Measurements from ENCODE around the gene PPP1R2.

Gene PPP1R2

GRCh38 chr3:195583831-195584542, 40.9 kb upstream of the PPP1R2 start, which contains the start of gene APOD:
Gene APOD, minus strand, starts transcription at chr3:195583940. Its CDS starts 4,479 bp downstream, at chr3:195579461.
- Histone ChIP-seq H3K9me3 (ENCODE audit: insufficient read depth, low read length, severe bottlenecking) (peaks cover 2% of the 10 kb centered on the region), H3K4me2 (ENCODE audit: insufficient read depth, low read length) (no peak within 1 kb of the TSS), H3K4me3 (ENCODE audit: low read depth in 1 of 2, low read length in 2 of 2) (no peak within 1 kb of the TSS), H3K79me2 (ENCODE audit: insufficient read depth, low read length) (no peaks in the 10 kb centered on the region), H3K27me3 (ENCODE audit: insufficient read depth, low read length, poor library complexity) (peaks cover 7% of the 10 kb centered on the region), H4K20me1 (ENCODE audit: insufficient read depth, low read length) (no peaks in the 10 kb centered on the region), H3K9ac (ENCODE audit: low read depth, low read length) (no peak within 1 kb of the TSS), H3K36me3 (ENCODE audit: insufficient read depth, low read length) (no peaks in the 10 kb centered on the region), H3K27ac (ENCODE audit: low read length) (no peak within 1 kb of the TSS), H3K4me1 (ENCODE audit: insufficient read depth, low read length) (peaks cover 13% of the 10 kb centered on the region), H2AFZ (ENCODE audit: low read depth, low read length) (no peak within 1 kb of the TSS)
- DNase-seq, result peak; percentile 12
- TF ChIP-seq, protein P1, sequence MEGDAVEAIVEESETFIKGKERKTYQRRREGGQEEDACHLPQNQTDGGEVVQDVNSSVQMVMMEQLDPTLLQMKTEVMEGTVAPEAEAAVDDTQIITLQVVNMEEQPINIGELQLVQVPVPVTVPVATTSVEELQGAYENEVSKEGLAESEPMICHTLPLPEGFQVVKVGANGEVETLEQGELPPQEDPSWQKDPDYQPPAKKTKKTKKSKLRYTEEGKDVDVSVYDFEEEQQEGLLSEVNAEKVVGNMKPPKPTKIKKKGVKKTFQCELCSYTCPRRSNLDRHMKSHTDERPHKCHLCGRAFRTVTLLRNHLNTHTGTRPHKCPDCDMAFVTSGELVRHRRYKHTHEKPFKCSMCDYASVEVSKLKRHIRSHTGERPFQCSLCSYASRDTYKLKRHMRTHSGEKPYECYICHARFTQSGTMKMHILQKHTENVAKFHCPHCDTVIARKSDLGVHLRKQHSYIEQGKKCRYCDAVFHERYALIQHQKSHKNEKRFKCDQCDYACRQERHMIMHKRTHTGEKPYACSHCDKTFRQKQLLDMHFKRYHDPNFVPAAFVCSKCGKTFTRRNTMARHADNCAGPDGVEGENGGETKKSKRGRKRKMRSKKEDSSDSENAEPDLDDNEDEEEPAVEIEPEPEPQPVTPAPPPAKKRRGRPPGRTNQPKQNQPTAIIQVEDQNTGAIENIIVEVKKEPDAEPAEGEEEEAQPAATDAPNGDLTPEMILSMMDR (IDR thresholded peaks at IDR 0.05; ENCODE audit: borderline replicate concordance, extremely low read depth, low read length, poor library complexity, severe bottlenecking), result no peak
- TF ChIP-seq EZH2 (IDR thresholded peaks at IDR 0.05; ENCODE audit: borderline replicate concordance, low read depth, low read length, severe bottlenecking), result no peak
- ATAC-seq (ENCODE audit: insufficient read depth, low read depth), result no peak

- Histone ChIP-seq H3K4me2 (ENCODE audit: insufficient read depth, low read length) (no peak overlapping the region), H3K79me2 (ENCODE audit: insufficient read depth, low read length) (no peaks in the 10 kb centered on the region), H3K4me1 (ENCODE audit: insufficient read depth, low read length) (peaks cover 13% of the 10 kb centered on the region), H3K36me3 (ENCODE audit: insufficient read depth, low read length) (no peaks in the 10 kb centered on the region), H3K9me3 (ENCODE audit: insufficient read depth, low read length, severe bottlenecking) (no peaks in the 10 kb centered on the region), H2AFZ (ENCODE audit: low read depth, low read length) (no peak overlapping the region), H4K20me1 (ENCODE audit: insufficient read depth, low read length) (no peaks in the 10 kb centered on the region; the same call in 1 of the 2 replicates), H3K4me3 (ENCODE audit: low read depth in 1 of 2, low read length in 2 of 2) (no peak overlapping the region), H3K9ac (ENCODE audit: low read depth, low read length) (no peak overlapping the region), H3K27ac (ENCODE audit: low read length) (no peak overlapping the region), H3K27me3 (ENCODE audit: insufficient read depth, low read length, poor library complexity) (peaks cover 7% of the 10 kb centered on the region)
- DNase-seq, result no peak
- TF ChIP-seq EZH2 (IDR thresholded peaks at IDR 0.05; ENCODE audit: borderline replicate concordance, low read depth, low read length, severe bottlenecking), result no peak
- TF ChIP-seq, protein P1 (IDR thresholded peaks at IDR 0.05; ENCODE audit: borderline replicate concordance, extremely low read depth, low read length, poor library complexity, severe bottlenecking), result no peak
- ATAC-seq (ENCODE audit: insufficient read depth, low read depth), result no peak
These were observed 39.8 kb upstream of the PPP1R2 start for GRCh38 chr3:195582947-195583346.

DNA sequence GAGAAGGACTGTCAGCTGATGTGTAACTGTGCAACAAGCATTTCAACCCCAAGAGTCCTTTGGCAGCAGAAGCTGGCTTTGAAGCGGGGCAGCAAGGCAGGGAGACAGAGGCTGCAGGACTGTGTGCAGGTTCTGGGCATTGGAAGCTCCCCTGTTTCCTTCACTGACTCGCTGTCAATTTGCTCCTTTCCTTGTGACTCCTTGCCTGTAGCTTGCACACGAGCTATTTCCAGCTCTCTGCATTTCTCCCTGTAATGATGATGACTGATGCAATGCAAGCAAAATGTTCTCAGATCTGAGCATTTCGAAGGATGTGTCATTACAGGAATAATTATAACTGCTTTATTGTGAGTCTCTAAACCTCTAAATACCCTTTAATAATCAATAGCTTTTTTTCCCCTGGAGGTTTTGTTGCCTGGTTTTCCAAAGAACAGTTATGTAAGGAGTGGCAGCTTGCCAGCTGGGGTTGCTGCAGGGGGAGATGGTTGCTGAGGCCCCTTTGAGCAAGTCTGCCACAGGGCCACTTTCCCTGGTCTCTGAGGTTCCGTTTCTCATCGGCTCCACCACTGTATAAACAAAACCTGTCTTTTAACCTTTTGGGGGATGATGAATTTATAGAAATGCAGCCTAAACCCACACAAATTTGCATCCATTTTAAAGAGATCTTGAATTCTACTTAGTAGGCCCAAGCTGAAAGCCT, 37.8 kb upstream of the PPP1R2 start:
- Histone ChIP-seq H3K4me2 (ENCODE audit: insufficient read depth, low read length) (no peak overlapping the region), H3K4me3 (ENCODE audit: low read depth in 1 of 2, low read length in 2 of 2) (no peak overlapping the region), H3K36me3 (ENCODE audit: insufficient read depth, low read length) (no peaks in the 10 kb centered on the region), H4K20me1 (ENCODE audit: insufficient read depth, low read length) (no peaks in the 10 kb centered on the region; the same call in 1 of the 2 replicates), H3K4me1 (ENCODE audit: insufficient read depth, low read length) (no peaks in the 10 kb centered on the region), H3K79me2 (ENCODE audit: insufficient read depth, low read length) (no peaks in the 10 kb centered on the region), H3K9me3 (ENCODE audit: insufficient read depth, low read length, severe bottlenecking) (no peaks in the 10 kb centered on the region), H3K27me3 (ENCODE audit: insufficient read depth, low read length, poor library complexity) (peaks cover 7% of the 10 kb centered on the region), H3K27ac (ENCODE audit: low read length) (no peak overlapping the region), H3K9ac (ENCODE audit: low read depth, low read length) (no peak overlapping the region), H2AFZ (ENCODE audit: low read depth, low read length) (no peak overlapping the region)
- TF ChIP-seq, protein P1 (IDR thresholded peaks at IDR 0.05; ENCODE audit: borderline replicate concordance, extremely low read depth, low read length, poor library complexity, severe bottlenecking), result no peak
- TF ChIP-seq EZH2 (IDR thresholded peaks at IDR 0.05; ENCODE audit: borderline replicate concordance, low read depth, low read length, severe bottlenecking), result no peak
- ATAC-seq (ENCODE audit: insufficient read depth, low read depth) (no peak), DNase-seq (no peak)

All from DND-41 (cell line).